ENCODE results near the gene C16orf74. TPM values are rescaled to one million over a fixed set of nuclear protein-coding genes. Genes with fewer than 3 reads are reported as not detected.
A peak's percentile ranks its signal among the peaks of the same experiment; 100 is the strongest.

The C16orf74 gene
- total RNA-seq (1 to 10 TPM; 4.6 to 7.2 TPM), total RNA-seq (1.0 to 3.0 reads per million in 2 donors)

- peaks cover 3% of the 10 kb centered on the region for H3K4me1 Mint-ChIP-seq
- peaks cover 3% of the 10 kb centered on the region for H3K36me3 Mint-ChIP-seq (ENCODE audit: low read depth)
- no peaks in the 10 kb centered on the region for H3K9me3 ChIP-seq (ENCODE audit: control insufficient read depth, low read length, poor library complexity, severe bottlenecking)
- no peak within 1 kb of the TSS for H3K27ac Mint-ChIP-seq
- DNase-seq (no peak), ATAC-seq (peak; percentile 74)
- H3K4me3 Mint-ChIP-seq, result peak within 1 kb of the TSS; percentile 89
- H3K27me3 Mint-ChIP-seq, result peaks cover 40% of the 10 kb centered on the region
Measured at GRCh38 chr16:85750827-85751697, at the start of gene C16orf74. C16orf74 (minus strand) TSS chr16:85751096; CDS start chr16:85735217, 15,879 bp downstream.

- Mint-ChIP-seq H3K27me3 (no peaks in the 10 kb centered on the region), H3K4me3 (peak overlapping the region; percentile 91), H3K27ac (peak overlapping the region; percentile 98), H3K36me3 (ENCODE audit: low read depth) (peaks cover 21% of the 10 kb centered on the region), H3K4me1 (peaks cover 37% of the 10 kb centered on the region)
- ATAC-seq, result peak; percentile 53
- no peaks in the 10 kb centered on the region for H3K9me3 ChIP-seq (ENCODE audit: control insufficient read depth, low read length, poor library complexity, severe bottlenecking)
- DNase-seq, result peak in 1 of 3 donors; percentile 21
Measured at GRCh38 chr16:85800321-85800669, 49.4 kb upstream of the C16orf74 start.

- DNase-seq (peak; percentile 84 to 90 (median 87)), ATAC-seq (peak; percentile 87)
- H3K4me1 Mint-ChIP-seq, result peaks cover 37% of the 10 kb centered on the region
- peaks cover 18% of the 10 kb centered on the region for H3K36me3 Mint-ChIP-seq (ENCODE audit: low read depth)
- peak within 1 kb of the TSS; percentile 98 for H3K27ac Mint-ChIP-seq
- H3K4me3 Mint-ChIP-seq, result peak within 1 kb of the TSS; percentile 91
- no peaks in the 10 kb centered on the region for H3K27me3 Mint-ChIP-seq
- H3K9me3 ChIP-seq (ENCODE audit: control insufficient read depth, low read length, poor library complexity, severe bottlenecking), result no peaks in the 10 kb centered on the region
Measured at GRCh38 chr16:85799497-85800320, 48.8 kb upstream of the C16orf74 start, which contains the start of the genes COX4I1 and EMC8. COX4I1 (plus strand) TSS chr16:85799695; CDS start chr16:85801206, 1,511 bp downstream. EMC8 (minus strand) TSS chr16:85799544; CDS start chr16:85799295, 249 bp downstream.

DNA sequence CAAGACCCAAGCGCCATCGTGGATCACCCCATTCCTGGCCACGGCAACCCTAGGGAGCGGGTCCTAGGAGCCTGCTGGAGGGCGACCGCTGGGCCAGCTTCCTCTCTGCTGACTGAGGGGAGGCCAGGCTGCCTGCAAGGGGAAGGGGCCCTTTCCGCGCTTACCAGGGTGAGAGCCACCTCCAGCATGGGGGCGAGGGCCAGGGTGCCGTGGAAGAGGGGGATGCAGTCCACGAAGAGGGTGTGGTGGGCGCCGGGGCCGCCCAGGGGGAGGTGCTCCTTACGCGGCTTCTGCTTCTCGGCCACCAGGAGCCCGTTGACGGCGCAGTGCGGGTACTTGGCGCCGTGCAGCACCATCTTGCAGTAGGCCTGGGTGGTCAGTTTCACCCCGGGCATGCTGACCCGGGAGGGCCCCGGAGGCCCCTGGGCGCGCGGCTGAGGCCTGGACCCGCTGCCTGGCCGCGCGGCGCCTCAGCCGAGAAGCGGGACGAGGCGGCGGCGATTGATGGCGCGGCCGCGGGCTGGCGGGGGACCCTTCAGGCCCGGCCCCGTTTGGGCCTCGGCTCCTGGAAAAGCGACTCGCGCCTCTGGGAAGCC lies 48.1 kb upstream of the C16orf74 start:
- peaks cover 42% of the 10 kb centered on the region for H3K4me1 Mint-ChIP-seq
- H3K27ac Mint-ChIP-seq, result peak overlapping the region; percentile 98
- H3K27me3 Mint-ChIP-seq, result no peaks in the 10 kb centered on the region
- peaks cover 18% of the 10 kb centered on the region for H3K36me3 Mint-ChIP-seq (ENCODE audit: low read depth)
- DNase-seq (peak in 2 of 3 donors; percentile 18 to 19), ATAC-seq (peak; percentile 21)
- peak overlapping the region; percentile 91 for H3K4me3 Mint-ChIP-seq
- H3K9me3 ChIP-seq (ENCODE audit: control insufficient read depth, low read length, poor library complexity, severe bottlenecking), result no peaks in the 10 kb centered on the region

- H3K27me3 Mint-ChIP-seq, result no peaks in the 10 kb centered on the region
- H3K36me3 Mint-ChIP-seq (ENCODE audit: low read depth), result peaks cover 12% of the 10 kb centered on the region
- peak overlapping the region; percentile 98 for H3K27ac Mint-ChIP-seq
- peaks cover 39% of the 10 kb centered on the region for H3K4me1 Mint-ChIP-seq
- no peak for ATAC-seq
- no peaks in the 10 kb centered on the region for H3K9me3 ChIP-seq (ENCODE audit: control insufficient read depth, low read length, poor library complexity, severe bottlenecking)
- no peak for DNase-seq
- H3K4me3 Mint-ChIP-seq, result peak overlapping the region; percentile 91
Measured at GRCh38 chr16:85798283-85798776, 47.4 kb upstream of the C16orf74 start.

GRCh38 chr16:85796599-85796998 lies 45.7 kb upstream of the C16orf74 start:
- Mint-ChIP-seq H3K4me1 (peaks cover 37% of the 10 kb centered on the region), H3K27me3 (no peaks in the 10 kb centered on the region), H3K36me3 (ENCODE audit: low read depth) (peaks cover 7% of the 10 kb centered on the region), H3K27ac (peak overlapping the region; percentile 86), H3K4me3 (peak overlapping the region; percentile 28)
- no peak for DNase-seq
- H3K9me3 ChIP-seq (ENCODE audit: control insufficient read depth, low read length, poor library complexity, severe bottlenecking), result no peaks in the 10 kb centered on the region
- no peak for ATAC-seq

DNA sequence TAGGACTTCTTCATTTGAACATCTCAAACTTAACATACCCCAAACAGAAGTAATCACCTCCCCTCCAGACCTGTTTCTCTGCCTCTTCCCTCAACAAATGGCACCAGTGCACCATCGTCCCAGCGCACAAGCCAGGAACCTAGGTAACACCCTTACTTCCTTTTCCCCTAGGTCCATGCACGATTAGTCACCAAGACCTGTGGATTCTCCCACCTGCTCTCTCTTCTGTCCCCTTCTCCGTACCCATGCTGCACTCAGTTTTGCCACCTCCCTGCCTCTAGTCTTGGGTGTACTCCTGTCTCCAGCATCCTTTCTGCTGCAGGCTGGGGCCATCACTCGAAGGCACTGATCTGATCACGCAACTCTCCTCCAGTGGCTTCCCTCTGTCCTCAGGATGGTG lies 45.3 kb upstream of the C16orf74 start:
- peak overlapping the region; percentile 28 for H3K4me3 Mint-ChIP-seq
- ATAC-seq, result no peak

DNA sequence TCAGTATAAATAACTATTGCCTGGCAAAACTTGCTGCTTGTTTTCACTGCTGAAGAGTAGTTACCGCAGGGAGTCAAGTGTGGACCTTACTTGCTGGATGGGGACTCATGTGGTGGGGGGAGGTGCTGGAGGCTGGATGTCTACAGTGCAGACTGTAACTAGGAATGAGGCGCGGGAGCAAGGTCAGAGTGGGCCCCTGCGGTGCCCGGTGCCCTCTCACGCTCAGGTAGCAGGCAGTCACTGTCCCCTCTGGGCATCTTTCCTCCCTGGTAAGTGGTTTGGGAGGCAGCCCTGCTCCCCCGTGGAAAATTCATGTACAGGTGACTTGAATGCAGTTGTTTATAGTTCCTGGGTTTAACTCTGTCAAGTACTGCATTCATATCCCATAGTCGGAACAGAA lies 43.8 kb upstream of the C16orf74 start:
- no peaks in the 10 kb centered on the region for H3K9me3 ChIP-seq (ENCODE audit: control insufficient read depth, low read length, poor library complexity, severe bottlenecking)
- H3K4me3 Mint-ChIP-seq, result no peak overlapping the region
- no peak for DNase-seq
- no peaks in the 10 kb centered on the region for H3K27me3 Mint-ChIP-seq
- peaks cover 35% of the 10 kb centered on the region for H3K4me1 Mint-ChIP-seq
- H3K36me3 Mint-ChIP-seq (ENCODE audit: low read depth), result peaks cover 9% of the 10 kb centered on the region
- H3K27ac Mint-ChIP-seq, result peak overlapping the region; percentile 39
- no peak for ATAC-seq

More for the DNA sequence above, 45.3 kb upstream of the C16orf74 start:
- H3K4me1 Mint-ChIP-seq, result peaks cover 38% of the 10 kb centered on the region
- H3K27me3 Mint-ChIP-seq, result no peaks in the 10 kb centered on the region
- H3K36me3 Mint-ChIP-seq (ENCODE audit: low read depth), result peaks cover 7% of the 10 kb centered on the region
- DNase-seq, result no peak
- peak overlapping the region; percentile 86 for H3K27ac Mint-ChIP-seq
- no peaks in the 10 kb centered on the region for H3K9me3 ChIP-seq (ENCODE audit: control insufficient read depth, low read length, poor library complexity, severe bottlenecking)

GRCh38 chr16:85793662-85794298 lies 42.9 kb upstream of the C16orf74 start:
- Mint-ChIP-seq H3K4me3 (peak overlapping the region; percentile 19), H3K27me3 (no peaks in the 10 kb centered on the region), H3K27ac (peak overlapping the region; percentile 39), H3K4me1 (peaks cover 36% of the 10 kb centered on the region), H3K36me3 (ENCODE audit: low read depth) (peaks cover 9% of the 10 kb centered on the region)
- DNase-seq, result no peak
- ATAC-seq, result no peak
- H3K9me3 ChIP-seq (ENCODE audit: control insufficient read depth, low read length, poor library complexity, severe bottlenecking), result no peaks in the 10 kb centered on the region

GRCh38 chr16:85789773-85790172 lies 38.9 kb upstream of the C16orf74 start:
- no peak for ATAC-seq
- DNase-seq, result no peak
- H3K9me3 ChIP-seq (ENCODE audit: control insufficient read depth, low read length, poor library complexity, severe bottlenecking), result no peaks in the 10 kb centered on the region
- Mint-ChIP-seq H3K36me3 (ENCODE audit: low read depth) (peaks cover 6% of the 10 kb centered on the region), H3K27me3 (no peaks in the 10 kb centered on the region), H3K27ac (no peak overlapping the region), H3K4me1 (peaks cover 26% of the 10 kb centered on the region), H3K4me3 (no peak overlapping the region)

GRCh38 chr16:85788819-85789218 lies 37.9 kb upstream of the C16orf74 start:
- H3K9me3 ChIP-seq (ENCODE audit: control insufficient read depth, low read length, poor library complexity, severe bottlenecking), result no peaks in the 10 kb centered on the region
- no peak for ATAC-seq
- peaks cover 21% of the 10 kb centered on the region for H3K4me1 Mint-ChIP-seq
- H3K4me3 Mint-ChIP-seq, result no peak overlapping the region
- H3K36me3 Mint-ChIP-seq (ENCODE audit: low read depth), result peaks cover 6% of the 10 kb centered on the region
- DNase-seq, result no peak
- H3K27me3 Mint-ChIP-seq, result no peaks in the 10 kb centered on the region
- no peak overlapping the region for H3K27ac Mint-ChIP-seq

DNA sequence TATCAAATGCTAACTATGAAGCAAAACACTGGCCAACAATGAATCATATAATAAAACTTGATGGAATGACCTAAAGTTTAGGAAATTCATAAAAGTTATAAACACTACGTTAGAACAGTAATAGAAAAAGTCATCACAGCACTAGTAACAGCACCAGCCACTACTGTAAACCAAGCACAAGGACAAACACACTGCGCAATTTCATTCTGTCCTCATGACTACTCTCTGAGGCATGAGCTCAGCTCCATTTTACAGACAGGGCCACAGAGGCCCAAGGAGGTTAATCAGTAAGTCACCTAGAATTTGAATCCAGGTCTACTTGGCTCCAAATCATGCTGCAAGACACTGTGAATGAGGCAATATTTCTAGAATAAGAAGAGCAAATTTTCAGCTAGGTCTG lies 35.0 kb upstream of the C16orf74 start:
- Mint-ChIP-seq H3K27ac (peak overlapping the region; percentile 61), H3K27me3 (no peaks in the 10 kb centered on the region), H3K36me3 (ENCODE audit: low read depth) (peaks cover 6% of the 10 kb centered on the region), H3K4me1 (peaks cover 19% of the 10 kb centered on the region), H3K4me3 (no peak overlapping the region)
- DNase-seq (no peak), ATAC-seq (no peak)
- no peaks in the 10 kb centered on the region for H3K9me3 ChIP-seq (ENCODE audit: control insufficient read depth, low read length, poor library complexity, severe bottlenecking)

All from T-helper 17 cell (primary cell).